Measurements from ENCODE around the gene FBLN1.
"Not testable (repeated sequence)": the region's sequence is repeated elsewhere in the genome, so short reads cannot be mapped to it uniquely, and the experiment has no call there.

GRCh38 chr22:45535835-45536234 is 33.2 kb downstream of the FBLN1 start:
- not testable (repeated sequence) for TF ChIP-seq POLR2A (IDR thresholded peaks at IDR 0.05; ENCODE audit: borderline replicate concordance, extremely low read depth, insufficient read depth, insufficient read length); SIN3A (IDR thresholded peaks at IDR 0.05; ENCODE audit: low read depth); EZH2 (IDR thresholded peaks at IDR 0.05); RAD21 (IDR thresholded peaks at IDR 0.05; ENCODE audit: low read depth); JUND (IDR thresholded peaks at IDR 0.05); CTCF (IDR thresholded peaks at IDR 0.05 in 2 of 3, conservative IDR thresholded peaks at IDR 0.05 in 1 of 3; ENCODE audit: borderline replicate concordance in 1 of 3, insufficient read depth in 1 of 3, low read depth in 2 of 3, low read length in 2 of 3); EZH2phosphoT487 (IDR thresholded peaks at IDR 0.05; ENCODE audit: borderline replicate concordance); SP1 (IDR thresholded peaks at IDR 0.05; ENCODE audit: low read depth); REST (IDR thresholded peaks at IDR 0.05; ENCODE audit: low read depth); YY1 (IDR thresholded peaks at IDR 0.05; ENCODE audit: extremely low read depth, insufficient replicate concordance, low read depth, low read length); ATF3 (IDR thresholded peaks at IDR 0.05); SRF (IDR thresholded peaks at IDR 0.05; ENCODE audit: low read depth)

All from HCT116 (cell line).